IMR-90 (cell line): Measurements from ENCODE around the gene EIF3K.

Experiments
- BHLHE40 ChIP-seq: fragments of 150-350 bp; IDR thresholded peaks from 2 replicates; pipeline ENCODE4 v1.6.1; 2016; ENCODE audit warnings: mild to moderate bottlenecking, low read depth, low read length
- MXI1 ChIP-seq: IDR thresholded peaks from 2 replicates; pipeline ENCODE4 v1.6.1; 2012; ENCODE audit warnings: low read depth, mild to moderate bottlenecking, low read length, moderate library complexity, borderline replicate concordance
- POLR2A ChIP-seq: IDR thresholded peaks from 2 replicates; pipeline ENCODE4 v1.6.1; 2012; ENCODE audit warnings: mild to moderate bottlenecking, low read depth, low read length
- RAD21 ChIP-seq: IDR thresholded peaks from 2 replicates; pipeline ENCODE4 v1.6.1; 2012; ENCODE audit warnings: low read length, improper control_type of control experiment
- SMC3 ChIP-seq: fragments of 150-350 bp; IDR thresholded peaks from 2 replicates; pipeline ENCODE4 v1.6.1; 2016; ENCODE audit warnings: low read depth, mild to moderate bottlenecking, antibody characterized with exemption, low read length, moderate library complexity
- TF ChIP-seq, protein P1 (sequence below): conservative IDR thresholded peaks from 2 replicates; pipeline ENCODE4 v1.5.1; 2012; ENCODE audit warnings: mild to moderate bottlenecking, low read depth, low read length, improper control_type of control experiment

DNA sequence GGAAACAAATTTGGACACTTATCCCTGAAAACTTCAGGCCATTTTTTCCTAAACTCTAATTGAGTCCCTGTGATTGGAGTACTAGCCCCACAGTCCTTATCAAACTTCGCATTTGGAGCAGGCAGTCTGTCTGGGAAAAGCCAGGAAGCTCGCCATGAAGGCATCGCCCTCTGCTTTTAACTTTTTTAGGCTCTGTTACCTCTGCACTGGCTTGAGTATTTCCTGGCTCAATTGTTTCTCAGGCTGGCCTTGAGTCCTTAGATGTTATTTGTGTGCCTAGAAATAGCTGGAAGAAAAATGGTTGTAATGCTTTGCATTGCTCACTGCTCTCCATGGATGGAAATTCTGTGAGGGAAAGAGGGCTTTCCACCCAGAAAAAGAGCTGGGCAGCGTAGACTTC is 52.7 kb downstream of the EIF3K start:
- TF ChIP-seq, protein P1, sequence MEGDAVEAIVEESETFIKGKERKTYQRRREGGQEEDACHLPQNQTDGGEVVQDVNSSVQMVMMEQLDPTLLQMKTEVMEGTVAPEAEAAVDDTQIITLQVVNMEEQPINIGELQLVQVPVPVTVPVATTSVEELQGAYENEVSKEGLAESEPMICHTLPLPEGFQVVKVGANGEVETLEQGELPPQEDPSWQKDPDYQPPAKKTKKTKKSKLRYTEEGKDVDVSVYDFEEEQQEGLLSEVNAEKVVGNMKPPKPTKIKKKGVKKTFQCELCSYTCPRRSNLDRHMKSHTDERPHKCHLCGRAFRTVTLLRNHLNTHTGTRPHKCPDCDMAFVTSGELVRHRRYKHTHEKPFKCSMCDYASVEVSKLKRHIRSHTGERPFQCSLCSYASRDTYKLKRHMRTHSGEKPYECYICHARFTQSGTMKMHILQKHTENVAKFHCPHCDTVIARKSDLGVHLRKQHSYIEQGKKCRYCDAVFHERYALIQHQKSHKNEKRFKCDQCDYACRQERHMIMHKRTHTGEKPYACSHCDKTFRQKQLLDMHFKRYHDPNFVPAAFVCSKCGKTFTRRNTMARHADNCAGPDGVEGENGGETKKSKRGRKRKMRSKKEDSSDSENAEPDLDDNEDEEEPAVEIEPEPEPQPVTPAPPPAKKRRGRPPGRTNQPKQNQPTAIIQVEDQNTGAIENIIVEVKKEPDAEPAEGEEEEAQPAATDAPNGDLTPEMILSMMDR: no peak
- no peak for TF ChIP-seq SMC3
- no peak for TF ChIP-seq RAD21
- TF ChIP-seq MXI1: no peak
- no peak for TF ChIP-seq BHLHE40
- TF ChIP-seq POLR2A: no peak
